ENCODE measurements around the gene BABAM2.

The BABAM2 gene

GRCh38 chr2:28136556-28136955, 246.0 kb downstream of the BABAM2 start:
- no peak for FAIRE-seq

- FAIRE-seq: no peak
Observed at GRCh38 chr2:28137221-28137620, 246.7 kb downstream of the BABAM2 start.

- no peak for FAIRE-seq
Observed at GRCh38 chr2:28142386-28142785, 251.9 kb downstream of the BABAM2 start.

GRCh38 chr2:28148000-28148399, 257.5 kb downstream of the BABAM2 start:
- no peak for FAIRE-seq

GRCh38 chr2:28148566-28148965, 258.0 kb downstream of the BABAM2 start:
- FAIRE-seq: no peak

GRCh38 chr2:28150236-28150915, 259.8 kb downstream of the BABAM2 start:
- FAIRE-seq: no peak

GRCh38 chr2:28150994-28151393, 260.5 kb downstream of the BABAM2 start:
- no peak for FAIRE-seq

- no peak for FAIRE-seq
Observed at GRCh38 chr2:28152585-28153280, 262.2 kb downstream of the BABAM2 start.

GRCh38 chr2:28153851-28154250, 263.3 kb downstream of the BABAM2 start:
- FAIRE-seq: no peak

- FAIRE-seq: no peak
Observed at GRCh38 chr2:28155086-28155485, 264.6 kb downstream of the BABAM2 start.

- peak; percentile 82 for FAIRE-seq
Observed at GRCh38 chr2:28155627-28156026, 265.1 kb downstream of the BABAM2 start.

GRCh38 chr2:28158791-28159190, 268.3 kb downstream of the BABAM2 start:
- FAIRE-seq: no peak

GRCh38 chr2:28160986-28161425, 270.5 kb downstream of the BABAM2 start:
- no peak for FAIRE-seq

GRCh38 chr2:28161466-28161865, 270.9 kb downstream of the BABAM2 start:
- FAIRE-seq: no peak

- no peak for FAIRE-seq
Observed at GRCh38 chr2:28162564-28162963, 272.0 kb downstream of the BABAM2 start.

GRCh38 chr2:28163028-28163427, 272.5 kb downstream of the BABAM2 start:
- FAIRE-seq: no peak

GRCh38 chr2:28163627-28164279, 273.2 kb downstream of the BABAM2 start:
- no peak for FAIRE-seq

GRCh38 chr2:28164280-28164801, 273.8 kb downstream of the BABAM2 start:
- no peak for FAIRE-seq

- no peak for FAIRE-seq
Observed at GRCh38 chr2:28165087-28165635, 274.6 kb downstream of the BABAM2 start.

- no peak for FAIRE-seq
Observed at GRCh38 chr2:28166956-28167355, 276.4 kb downstream of the BABAM2 start.

GRCh38 chr2:28168376-28168775, 277.8 kb downstream of the BABAM2 start:
- FAIRE-seq: no peak

- FAIRE-seq: no peak
Observed at GRCh38 chr2:28169492-28169891, 279.0 kb downstream of the BABAM2 start.

GRCh38 chr2:28172114-28172898, 281.8 kb downstream of the BABAM2 start:
- no peak for FAIRE-seq

All from TTC549 (cell line).